Measurements from ENCODE around the gene DNAJB13. TPM values are rescaled to one million over a fixed set of nuclear protein-coding genes. Genes with fewer than 3 reads are reported as not detected.

Gene DNAJB13
- total RNA-seq, 8 experiments from 2014 or later = 0.17 to 6.7 (median 0.55) TPM; not detected in 1

DNA sequence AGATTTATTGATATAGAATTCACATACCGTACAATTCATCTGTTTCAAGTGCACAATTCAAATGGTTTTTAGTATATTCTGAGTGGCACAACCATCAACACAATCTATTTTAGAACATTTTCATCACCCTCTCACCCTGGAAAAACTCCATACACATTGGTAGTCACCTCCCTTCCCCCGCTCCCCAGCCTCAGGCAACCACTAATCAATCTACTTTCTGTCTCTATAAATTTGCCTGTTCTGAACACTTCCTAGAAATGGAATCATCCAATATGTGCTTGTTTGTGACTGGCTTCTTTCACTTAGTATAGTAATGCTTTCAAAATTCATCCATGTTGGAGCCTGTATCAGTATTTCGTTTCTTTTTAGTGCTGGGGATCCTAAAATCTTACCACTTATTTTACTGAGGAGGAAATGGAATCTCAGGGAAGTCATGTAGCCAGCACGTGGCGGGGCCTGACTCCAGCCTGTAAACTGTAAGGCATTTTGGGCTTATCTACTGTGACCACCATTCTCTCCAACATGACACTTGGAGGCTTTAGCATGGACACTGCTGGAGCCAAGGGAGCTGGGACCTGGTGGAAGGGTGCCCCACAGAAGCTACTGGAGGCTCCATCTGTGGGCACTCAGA lies 59.0 kb downstream of the DNAJB13 start:
- Histone ChIP-seq H3K4me3 (no peak overlapping the region), H3K4me1 (replicated peaks in 1 of 2) (no peaks in the 10 kb centered on the region), H3K27ac (no peak overlapping the region)
- in situ Hi-C loops (cut with MboI; ENCODE audit: low pct_unique_long_range_greater_than_20kb in 2 of 9, low sequenced_read_pairs in 9 of 9, unreplicated experiment in 9 of 9) = no loop called here
- peak in 2 of 8 experiments; percentile 16 to 25 for ATAC-seq (replicated peaks in 6 of 8)
- WGBS, 10 experiments = 67 to 100% (median 90%) methylated on average over 1 to 4 of the region's 5 CpGs

DNA sequence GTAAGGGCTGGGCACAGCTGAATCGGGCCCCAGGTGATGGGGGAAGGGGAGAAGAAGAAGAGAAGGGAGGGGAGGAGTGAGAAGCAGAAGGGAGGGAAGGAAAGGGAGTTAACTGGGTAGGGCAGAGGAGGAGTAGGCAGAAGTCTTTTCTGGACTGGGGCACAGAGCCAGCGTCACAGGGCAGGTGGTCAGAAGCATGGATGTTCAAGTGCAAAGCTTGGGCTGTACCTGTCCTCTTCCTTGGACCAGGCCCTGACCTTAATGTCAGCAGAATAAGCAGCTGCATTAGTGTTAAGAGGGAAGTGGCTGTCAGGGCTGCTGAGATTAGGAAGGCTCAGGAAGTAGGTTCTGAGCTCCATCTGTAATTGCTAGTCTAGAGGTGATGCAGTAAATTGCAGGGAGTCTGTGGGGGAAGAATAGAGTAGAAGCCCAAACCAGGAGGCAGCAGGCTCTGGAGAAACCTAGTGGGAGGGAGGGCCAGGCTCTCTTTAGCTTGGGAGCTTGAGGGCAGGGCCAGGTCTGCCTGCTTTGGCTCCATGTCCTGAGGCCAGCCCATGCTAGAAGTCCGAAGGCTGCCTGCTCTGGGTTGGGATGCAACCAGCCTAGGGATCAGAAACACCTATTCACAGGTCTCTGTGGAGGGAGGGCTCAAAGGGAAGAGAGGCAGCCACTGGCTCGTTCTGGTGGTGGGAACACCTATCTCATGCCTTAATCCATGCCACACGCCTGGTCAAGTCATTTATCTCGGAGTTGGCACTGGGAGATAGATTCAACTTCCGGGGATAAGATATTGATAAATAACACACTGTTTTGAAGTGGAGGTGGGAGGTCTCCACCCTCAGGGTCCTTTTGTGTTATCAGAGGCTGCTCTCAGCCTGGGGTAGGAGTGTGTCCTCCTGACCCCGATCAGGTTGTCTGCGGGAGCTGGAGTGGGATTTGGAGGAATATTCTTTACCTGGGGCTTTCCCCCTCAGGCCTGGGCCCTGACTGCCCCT lies 59.8 kb downstream of the DNAJB13 start:
- WGBS, 10 experiments = 80 to 100% (median 93%) methylated on average over 1 to 4 of the region's 9 CpGs; no CpG with 5 or more reads in 5 of the 10 experiments
- in situ Hi-C loops (cut with MboI; ENCODE audit: low pct_unique_long_range_greater_than_20kb in 2 of 9, low sequenced_read_pairs in 9 of 9, unreplicated experiment in 9 of 9) = no loop called here
- no peak overlapping the region for H3K4me3 ChIP-seq
- H3K4me1 ChIP-seq (replicated peaks in 1 of 2) = no peaks in the 10 kb centered on the region
- H3K27ac ChIP-seq = no peak overlapping the region
- ATAC-seq (replicated peaks in 6 of 8) = peak in 3 of 8 experiments; percentile 17 to 45 (median 37)

DNA sequence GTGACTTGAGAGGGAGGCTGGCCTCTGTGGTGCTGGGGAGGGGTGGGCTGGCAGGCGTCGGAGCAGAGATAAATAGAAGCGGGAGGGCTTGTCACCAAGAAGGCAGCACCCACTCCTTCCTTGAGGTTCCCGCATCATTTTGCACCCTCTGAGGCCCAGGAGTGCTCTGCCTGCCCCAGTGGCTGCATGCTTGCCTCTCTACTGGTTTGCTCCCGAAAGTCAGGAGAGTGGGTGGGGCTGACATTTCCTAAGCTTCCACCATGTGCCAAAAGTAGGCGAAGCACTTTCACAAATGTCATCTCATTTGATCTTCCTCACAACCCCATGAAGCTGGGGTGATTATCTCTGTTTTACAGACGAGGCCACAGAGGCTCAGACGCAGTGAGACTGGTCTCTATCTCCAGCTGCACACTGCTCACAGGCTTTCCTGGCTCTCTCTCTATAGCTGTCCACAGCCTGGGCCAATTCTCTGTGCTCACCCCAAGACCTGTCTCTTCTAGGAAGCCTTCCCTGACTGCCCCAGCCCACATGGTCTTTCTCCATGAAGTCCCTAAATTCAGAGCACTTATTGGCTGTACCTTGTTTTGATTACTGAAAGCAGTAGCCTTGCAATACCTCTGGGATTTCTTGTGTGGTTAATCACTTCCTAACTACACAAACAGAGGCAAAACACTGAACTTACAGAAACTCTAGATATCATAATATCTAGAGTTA lies 60.7 kb downstream of the DNAJB13 start:
- WGBS, 10 experiments = 80 to 100% (median 89%) methylated on average over 1 to 3 of the region's 8 CpGs; no CpG with 5 or more reads in 4 of the 10 experiments
- no peak overlapping the region for H3K4me3 ChIP-seq
- peak in 1 of 8 experiments; percentile 17 for ATAC-seq (replicated peaks in 6 of 8)
- in situ Hi-C loops (cut with MboI; ENCODE audit: low pct_unique_long_range_greater_than_20kb in 2 of 9, low sequenced_read_pairs in 9 of 9, unreplicated experiment in 9 of 9) = no loop called here
- H3K27ac ChIP-seq = no peak overlapping the region
- no peaks in the 10 kb centered on the region for H3K4me1 ChIP-seq (replicated peaks in 1 of 2)

DNA sequence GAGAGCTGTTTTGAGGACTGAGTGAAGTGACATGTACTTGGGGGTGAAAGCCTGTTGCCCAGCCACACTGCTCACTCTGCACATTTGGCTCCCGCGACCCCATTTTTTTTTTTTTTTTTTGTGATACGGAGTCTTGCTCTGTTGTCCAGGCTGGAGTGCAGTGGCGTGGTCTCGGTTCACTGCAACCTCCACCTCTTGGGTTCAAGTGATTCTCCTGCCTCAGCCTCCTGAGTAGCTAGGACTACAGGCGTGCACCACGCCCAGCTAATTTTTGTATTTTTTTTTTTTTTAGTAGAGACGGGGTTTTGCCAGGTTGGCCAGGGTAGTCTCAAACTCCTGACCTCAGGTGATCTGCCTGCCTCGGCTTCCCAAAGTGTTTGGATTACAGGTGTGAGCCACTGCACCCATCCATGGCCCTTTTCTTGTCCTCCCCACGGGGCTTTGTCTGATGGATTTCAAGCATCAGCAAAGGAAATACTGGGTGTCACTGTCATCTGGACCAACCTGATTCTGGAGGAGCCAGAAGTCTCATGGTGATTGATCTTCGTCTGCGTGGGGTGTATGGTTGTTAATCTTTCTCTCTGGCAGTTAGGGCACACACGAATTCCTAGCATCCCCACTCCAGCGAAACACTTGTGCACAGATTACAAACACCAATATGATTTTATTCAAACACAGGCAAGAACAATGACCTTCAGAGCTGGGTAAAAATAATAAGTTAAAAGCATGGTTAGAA lies 61.4 kb downstream of the DNAJB13 start:
- in situ Hi-C loops (cut with MboI; ENCODE audit: low pct_unique_long_range_greater_than_20kb in 2 of 9, low sequenced_read_pairs in 9 of 9, unreplicated experiment in 9 of 9) = no loop called here
- Histone ChIP-seq H3K27ac (no peak overlapping the region), H3K4me3 (no peak overlapping the region), H3K4me1 (replicated peaks in 1 of 2) (no peaks in the 10 kb centered on the region)
- ATAC-seq (replicated peaks in 6 of 8) = no peak
- 80 to 100% (median 92%) methylated on average over 1 to 9 of the region's 14 CpGs; no CpG with 5 or more reads in 2 of the 10 experiments for WGBS, 10 experiments

DNA sequence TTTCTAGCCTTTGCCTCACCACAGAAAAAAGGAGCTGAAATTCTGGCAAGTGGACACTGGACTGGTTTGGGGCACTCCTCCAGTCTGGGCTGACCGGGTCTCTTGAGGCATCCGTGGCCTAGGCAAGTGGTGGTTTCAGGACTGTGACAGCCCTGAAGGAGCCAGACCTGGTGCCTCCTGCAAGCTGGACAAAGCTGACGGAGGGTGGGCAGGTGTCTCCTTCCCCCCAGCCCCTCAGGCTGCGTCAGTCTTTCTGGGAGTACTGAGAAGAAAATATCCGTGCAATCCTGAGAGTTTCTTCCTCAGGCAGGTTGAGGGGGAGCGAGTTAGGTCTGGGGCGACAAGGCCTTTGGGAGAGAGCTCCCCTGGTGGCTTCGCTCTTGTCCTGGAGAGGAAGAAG lies 62.3 kb downstream of the DNAJB13 start:
- Histone ChIP-seq H3K4me3 (no peak overlapping the region), H3K27ac (no peak overlapping the region), H3K4me1 (replicated peaks in 1 of 2) (no peaks in the 10 kb centered on the region)
- no peak for ATAC-seq (replicated peaks in 6 of 8)
- 93 to 100% (median 94%) methylated on average over 2 to 5 of the region's 8 CpGs; no CpG with 5 or more reads in 6 of the 10 experiments for WGBS, 10 experiments
- in situ Hi-C loops (cut with MboI; ENCODE audit: low pct_unique_long_range_greater_than_20kb in 2 of 9, low sequenced_read_pairs in 9 of 9, unreplicated experiment in 9 of 9) = no loop called here

DNA sequence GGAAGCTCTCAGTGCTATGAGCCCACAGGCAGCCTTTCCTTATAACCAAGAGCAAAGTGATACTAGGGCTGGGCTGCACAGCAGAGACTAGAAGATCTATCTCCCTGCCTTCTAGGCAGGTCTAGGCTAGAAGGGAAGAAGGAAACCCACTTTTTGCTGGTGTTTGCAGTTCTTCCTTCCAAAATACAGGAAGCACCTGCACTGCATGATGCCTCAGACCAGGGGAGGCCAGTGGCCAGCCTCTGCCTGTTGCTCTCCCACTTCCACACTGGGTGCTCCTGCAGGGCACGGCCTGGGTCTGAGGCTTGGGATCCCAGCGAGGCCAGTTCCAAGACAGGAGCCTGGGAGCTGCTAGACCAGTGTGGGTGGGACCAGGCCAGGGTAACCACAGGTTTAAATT lies 64.1 kb downstream of the DNAJB13 start:
- in situ Hi-C loops (cut with MboI; ENCODE audit: low pct_unique_long_range_greater_than_20kb in 2 of 9, low sequenced_read_pairs in 9 of 9, unreplicated experiment in 9 of 9) = no loop called here
- H3K4me3 ChIP-seq = no peak overlapping the region
- H3K4me1 ChIP-seq (replicated peaks in 1 of 2) = no peaks in the 10 kb centered on the region
- 80 to 92% (median 83%) methylated on average over 1 to 2 of the region's 2 CpGs; no CpG with 5 or more reads in 7 of the 10 experiments for WGBS, 10 experiments
- no peak for ATAC-seq (replicated peaks in 6 of 8)
- H3K27ac ChIP-seq = no peak overlapping the region

DNA sequence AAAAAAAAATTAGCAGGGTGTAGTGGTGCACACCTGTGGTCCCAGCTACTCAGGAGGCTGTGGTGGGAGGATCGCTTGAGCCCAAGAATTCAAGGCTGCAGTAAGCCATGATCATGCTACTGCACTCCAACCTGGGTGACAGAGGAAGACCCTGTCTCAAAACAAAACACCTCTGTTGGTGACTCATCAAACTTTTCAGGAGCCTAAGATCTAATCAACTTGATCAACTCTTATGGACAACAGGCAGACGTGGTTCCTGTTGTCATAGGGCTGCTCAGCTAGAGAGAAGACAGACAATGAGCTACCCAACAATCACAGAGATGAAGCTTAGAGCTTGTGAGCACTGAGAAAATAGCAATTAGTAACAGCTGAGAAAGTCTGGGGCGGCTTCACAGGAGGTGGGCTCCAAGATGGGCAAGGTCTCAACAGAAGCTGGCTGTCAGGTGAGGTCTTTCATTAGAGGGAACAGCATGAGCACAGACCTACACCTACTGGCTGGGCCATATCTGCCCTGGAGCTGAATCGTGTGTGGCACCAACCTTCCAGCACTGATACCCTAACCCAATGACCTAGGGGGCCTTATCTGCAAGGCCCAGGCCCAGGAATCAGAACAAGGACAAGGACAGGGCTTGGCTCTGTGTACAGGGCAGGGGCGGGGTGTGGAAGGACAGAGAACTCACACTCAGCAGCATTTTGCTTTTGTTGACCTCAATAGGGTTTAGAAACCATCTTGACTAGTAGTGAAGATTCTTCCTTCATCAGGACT lies 65.3 kb downstream of the DNAJB13 start:
- ATAC-seq (replicated peaks in 6 of 8) = no peak
- WGBS, 10 experiments = 80 to 100% (median 98%) methylated on average over 1 to 3 of the region's 5 CpGs; no CpG with 5 or more reads in 2 of the 10 experiments
- Histone ChIP-seq H3K27ac (no peak overlapping the region), H3K4me3 (no peak overlapping the region), H3K4me1 (replicated peaks in 1 of 2) (no peaks in the 10 kb centered on the region)
- in situ Hi-C loops (cut with MboI; ENCODE audit: low pct_unique_long_range_greater_than_20kb in 2 of 9, low sequenced_read_pairs in 9 of 9, unreplicated experiment in 9 of 9) = no loop called here

DNA sequence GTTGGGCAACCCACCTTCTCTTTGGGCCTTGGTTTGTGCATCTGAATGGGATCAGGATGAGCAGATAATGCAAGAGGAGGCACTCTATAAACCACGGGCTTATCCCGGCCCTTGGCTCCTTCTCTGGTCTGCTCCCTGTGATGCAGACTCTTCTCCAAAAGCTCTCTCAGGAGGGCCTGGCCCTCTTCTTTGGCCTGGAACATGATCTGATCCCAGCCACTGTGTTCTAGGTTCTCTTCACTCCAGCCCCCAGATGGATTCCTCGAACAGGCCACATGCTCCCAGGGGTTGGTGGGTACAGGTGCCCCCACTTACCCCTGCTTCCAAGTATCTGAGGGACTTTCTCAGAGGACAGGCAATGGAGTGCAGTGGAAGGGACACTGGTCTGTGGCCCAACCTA lies 66.8 kb downstream of the DNAJB13 start:
- Histone ChIP-seq H3K27ac (no peak overlapping the region), H3K4me1 (replicated peaks in 1 of 2) (no peaks in the 10 kb centered on the region), H3K4me3 (no peak overlapping the region)
- in situ Hi-C loops (cut with MboI; ENCODE audit: low pct_unique_long_range_greater_than_20kb in 2 of 9, low sequenced_read_pairs in 9 of 9, unreplicated experiment in 9 of 9) = no loop called here
- no peak for ATAC-seq (replicated peaks in 6 of 8)
- 69 to 100% (median 80%) methylated on average over 1 to 2 of the region's 3 CpGs; no CpG with 5 or more reads in 4 of the 10 experiments for WGBS, 10 experiments

DNA sequence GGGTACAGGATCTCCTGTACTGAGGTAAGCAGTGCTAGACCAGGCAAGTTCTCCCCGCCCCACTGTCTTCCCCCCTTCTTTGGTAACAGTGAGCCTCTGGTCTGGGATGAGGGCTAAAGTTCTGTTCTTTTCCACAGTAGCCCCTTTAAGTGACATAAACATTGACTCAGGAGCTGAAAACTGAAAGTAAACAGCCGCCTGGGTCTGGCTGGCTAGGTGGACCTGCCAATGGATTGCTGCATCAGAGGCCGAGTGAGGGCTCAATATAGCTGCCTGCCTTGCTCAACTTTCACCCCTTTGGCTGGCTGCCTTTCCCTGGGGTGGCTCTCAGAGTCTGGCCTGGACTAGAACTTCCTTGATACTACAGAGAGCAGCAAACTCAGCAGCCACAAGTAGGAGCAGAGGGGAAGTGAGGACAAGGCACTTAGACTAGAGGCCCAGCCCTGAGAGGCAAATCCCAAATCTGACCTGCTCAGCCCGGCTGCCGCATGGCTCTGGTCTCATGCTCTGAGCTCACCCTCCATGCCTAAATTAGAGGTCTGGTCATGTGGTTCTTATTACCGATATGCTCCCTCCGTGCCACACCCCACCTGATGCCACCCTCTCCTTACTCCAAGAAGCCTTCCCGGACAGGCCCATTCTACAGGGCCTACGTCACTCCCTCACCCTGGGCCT lies 67.6 kb downstream of the DNAJB13 start:
- Histone ChIP-seq H3K4me1 (replicated peaks in 1 of 2) (no peaks in the 10 kb centered on the region), H3K4me3 (no peak overlapping the region), H3K27ac (no peak overlapping the region)
- WGBS, 10 experiments = 40 to 100% (median 97%) methylated on average over 1 to 5 of the region's 9 CpGs; no CpG with 5 or more reads in 3 of the 10 experiments
- peak in 3 of 8 experiments; percentile 59 to 97 (median 91) for ATAC-seq (replicated peaks in 6 of 8)
- in situ Hi-C loops (cut with MboI; ENCODE audit: low pct_unique_long_range_greater_than_20kb in 2 of 9, low sequenced_read_pairs in 9 of 9, unreplicated experiment in 9 of 9) = no loop called here

DNA sequence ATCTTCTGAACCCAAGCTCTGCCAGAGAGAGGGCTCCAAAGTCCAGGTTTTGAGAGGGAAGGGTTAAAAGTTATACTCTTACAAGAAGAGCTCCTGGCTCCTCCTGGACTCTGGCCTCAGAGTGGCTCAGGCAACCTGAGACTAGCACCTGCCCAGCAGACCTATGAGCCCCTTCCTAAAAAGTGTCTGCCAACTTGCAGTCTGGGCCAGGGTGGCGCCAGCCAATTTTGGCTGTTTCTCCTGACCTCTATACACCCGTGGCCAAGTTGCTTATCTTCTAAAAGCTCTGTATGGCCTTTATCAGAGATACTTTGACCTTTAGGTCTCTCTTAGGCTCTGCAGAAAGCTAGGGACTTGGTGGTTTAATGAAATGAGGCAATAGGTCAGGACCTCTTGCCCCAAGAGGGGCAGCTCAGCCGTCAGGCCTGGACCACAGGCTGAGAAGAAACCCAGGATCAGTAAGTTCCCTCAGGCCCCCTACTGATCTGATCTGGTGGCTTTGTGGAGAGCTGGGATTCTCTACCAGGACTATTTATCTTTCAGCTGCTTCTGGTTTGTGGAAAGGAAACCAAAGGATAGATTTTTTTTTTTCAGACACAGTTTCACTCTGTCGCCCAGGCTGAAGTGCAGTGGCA lies 68.4 kb downstream of the DNAJB13 start:
- Histone ChIP-seq H3K4me1 (replicated peaks in 1 of 2) (no peaks in the 10 kb centered on the region), H3K27ac (no peak overlapping the region), H3K4me3 (no peak overlapping the region)
- in situ Hi-C loops (cut with MboI; ENCODE audit: low pct_unique_long_range_greater_than_20kb in 2 of 9, low sequenced_read_pairs in 9 of 9, unreplicated experiment in 9 of 9) = no loop called here
- ATAC-seq (replicated peaks in 6 of 8) = no peak
- 50 to 100% (median 82%) methylated on average over 1 to 3 of the region's 4 CpGs; no CpG with 5 or more reads in 2 of the 10 experiments for WGBS, 10 experiments

DNA sequence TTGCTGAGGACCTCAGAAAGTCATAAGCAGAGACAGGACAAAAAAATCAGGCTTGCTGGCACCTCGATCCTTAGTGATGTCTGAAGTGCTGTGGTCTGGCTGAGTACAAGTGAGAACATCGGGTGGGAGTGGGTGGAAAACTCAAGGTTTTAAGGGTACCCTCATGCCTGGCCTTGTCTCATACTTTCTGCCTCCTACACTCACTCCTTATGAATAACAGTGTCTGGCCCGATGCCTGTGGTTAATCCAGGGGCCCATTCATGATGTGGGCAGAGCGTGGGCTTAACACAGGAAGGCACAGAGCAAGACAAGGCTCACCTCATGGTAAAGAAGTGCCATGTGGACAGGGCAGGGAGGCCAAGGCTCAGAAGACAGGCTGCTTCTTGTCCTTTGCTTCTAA lies 69.0 kb downstream of the DNAJB13 start:
- ATAC-seq (replicated peaks in 6 of 8) = no peak
- 0 to 100% (median 95%) methylated on average over 1 to 4 of the region's 4 CpGs; no CpG with 5 or more reads in 4 of the 10 experiments for WGBS, 10 experiments
- in situ Hi-C loops (cut with MboI; ENCODE audit: low pct_unique_long_range_greater_than_20kb in 2 of 9, low sequenced_read_pairs in 9 of 9, unreplicated experiment in 9 of 9) = no loop called here
- Histone ChIP-seq H3K27ac (no peak overlapping the region), H3K4me3 (no peak overlapping the region), H3K4me1 (replicated peaks in 1 of 2) (no peaks in the 10 kb centered on the region)

Measured in motor neuron (in vitro differentiated cells).